HG03280 (cell line): Measurements from ENCODE around the gene ZNG1E.
"Not testable (repeated sequence)": the region's sequence is repeated elsewhere in the genome, so short reads cannot be mapped to it uniquely, and the experiment has no call there.

ENCODE experiments used
- ATAC-seq: cut with Tn5 transposase; IDR thresholded peaks from one replicate; pipeline ENCODE4 v1.9.1; 2021; ENCODE audit warnings: mild to moderate bottlenecking, moderate library complexity; ENCODE audit not compliant: unreplicated experiment

The ZNG1E gene

GRCh38 chr9:65675589-65676021 is at the start of gene ZNG1E:
Gene ZNG1E, plus strand, starts transcription at chr9:65675928. Its CDS starts 49 bp downstream, at chr9:65675977.
- not testable (repeated sequence) for ATAC-seq

GRCh38 chr9:65673579-65673978 is 2.1 kb upstream of the ZNG1E start:
- ATAC-seq, result not testable (repeated sequence)

- not testable (repeated sequence) for ATAC-seq
These were observed 710 bp upstream of the ZNG1E start for GRCh38 chr9:65675018-65675417.

- ATAC-seq, result not testable (repeated sequence)
These were observed 661 bp downstream of the ZNG1E start for GRCh38 chr9:65676389-65676788.

- ATAC-seq, result not testable (repeated sequence)
These were observed 2.8 kb downstream of the ZNG1E start for GRCh38 chr9:65678533-65678932.

- not testable (repeated sequence) for ATAC-seq
These were observed 27.8 kb downstream of the ZNG1E start for GRCh38 chr9:65703550-65703949.

GRCh38 chr9:65714445-65714844 is 38.7 kb downstream of the ZNG1E start:
- ATAC-seq, result not testable (repeated sequence)

- not testable (repeated sequence) for ATAC-seq
These were observed 61.4 kb downstream of the ZNG1E start, which contains the start of gene FOXD4L4 for GRCh38 chr9:65737096-65737564. Gene FOXD4L4, plus strand, starts transcription at chr9:65737146. Its CDS starts 0 bp downstream, at chr9:65737146.

- ATAC-seq, result not testable (repeated sequence)
These were observed 62.4 kb downstream of the ZNG1E start for GRCh38 chr9:65738133-65738532.
